Mesendoderm (in vitro differentiated cells): ENCODE measurements around the gene IFT25. TPM values are rescaled to one million over a fixed set of nuclear protein-coding genes. Genes with fewer than 3 reads are reported as not detected.
A peak's percentile ranks its signal among the peaks of the same experiment; 100 is the strongest.
"Not testable (repeated sequence)": the region's sequence is repeated elsewhere in the genome, so short reads cannot be mapped to it uniquely, and the experiment has no call there.

Experiments
- DNase-seq: peaks from one replicate; pipeline ENCODE4 v3.0.0; 2013
- H2AK5ac ChIP-seq: 2 replicates; pipeline ENCODE4 v1.6.1; 2013; ENCODE audit warnings: low read length, inconsistent platforms
- H2BK120ac ChIP-seq: 2 replicates; pipeline ENCODE4 v1.6.1; 2013; ENCODE audit warnings: low read depth, mild to moderate bottlenecking, low read length, moderate library complexity, mixed read lengths
- H2BK15ac ChIP-seq: replicated peaks from 2 replicates; pipeline ENCODE4 v1.6.1; 2013; ENCODE audit warnings: low read depth, mild to moderate bottlenecking, moderate library complexity
- H2BK5ac ChIP-seq: 2 replicates; pipeline ENCODE4 v1.6.1; 2013; ENCODE audit warnings: low read length, inconsistent platforms
- H3K18ac ChIP-seq: 2 replicates; pipeline ENCODE4 v1.6.1; 2013; ENCODE audit warnings: mild to moderate bottlenecking, low read length, mixed read lengths
- H3K23ac ChIP-seq: one replicate; pipeline ENCODE4 v1.6.1; 2013; ENCODE audit warnings: low read length
- H3K27ac ChIP-seq: 2 replicates; pipeline ENCODE4 v1.5.1; 2013; ENCODE audit warnings: low read depth, mild to moderate bottlenecking, inconsistent platforms, low read length, moderate library complexity
- H3K27me3 ChIP-seq: 2 replicates; pipeline ENCODE4 v1.6.1; 2013; ENCODE audit warnings: low read length, control low read depth, mild to moderate bottlenecking, inconsistent platforms; ENCODE audit not compliant: insufficient read depth, poor library complexity
- H3K36me3 ChIP-seq: 2 replicates; pipeline ENCODE4 v1.6.1; 2013; ENCODE audit warnings: low read length, inconsistent platforms; ENCODE audit not compliant: control insufficient read depth, insufficient read depth
- H3K4ac ChIP-seq: one replicate; pipeline ENCODE4 v1.6.1; 2013; ENCODE audit warnings: low read depth, mild to moderate bottlenecking, low read length, moderate library complexity
- H3K4me1 ChIP-seq: 2 replicates; pipeline ENCODE4 v1.6.1; 2013; ENCODE audit warnings: low read depth, low read length, inconsistent platforms; ENCODE audit not compliant: control insufficient read depth
- H3K4me2 ChIP-seq: 2 replicates; pipeline ENCODE4 v1.6.1; 2013; ENCODE audit warnings: low read length
- H3K4me3 ChIP-seq: 2 replicates; pipeline ENCODE4 v1.5.1; 2013; ENCODE audit warnings: mild to moderate bottlenecking, low read length
- H3K56ac ChIP-seq: one replicate; pipeline ENCODE4 v1.6.1; 2013; ENCODE audit warnings: low read length
- H3K79me1 ChIP-seq: 2 replicates; pipeline ENCODE4 v1.6.1; 2013; ENCODE audit warnings: low read length, inconsistent platforms
- H3K79me2 ChIP-seq: 2 replicates; pipeline ENCODE4 v1.6.1; 2013; ENCODE audit warnings: mild to moderate bottlenecking, low read length; ENCODE audit not compliant: control insufficient read depth, insufficient read depth
- H3K9ac ChIP-seq: 2 replicates; pipeline ENCODE4 v1.6.1; 2013; ENCODE audit warnings: low read length, inconsistent platforms
- H4K5ac ChIP-seq: one replicate; pipeline ENCODE4 v1.6.1; 2013; ENCODE audit warnings: low read length
- H4K8ac ChIP-seq: one replicate; pipeline ENCODE4 v1.6.1; 2013; ENCODE audit warnings: low read depth, mild to moderate bottlenecking, control low read depth, low read length, moderate library complexity
- WGBS: extraction: QIAGEN DNeasy Blood & Tissue Kit; methylation state at CpG from one replicate; pipeline ENCODE4 v1.1.7; 2013; ENCODE audit warnings: low lambda C conversion rate, missing lambda C conversion rate; ENCODE audit not compliant: insufficient coverage; ENCODE audit errors: extremely low coverage; 5-methylcytosine and 5-hydroxymethylcytosine counted together
- polyA plus RNA-seq, 2 experiments: library from polyadenylated mRNA; stranded (reverse); fragments of 200-250 nt; gene quantifications; one replicate each; pipeline ENCODE4 v1.2.3, GENCODE V29; 2013

IFT25 gene
- 39.6 TPM for polyA plus RNA-seq (2013, experiment 1 of 2)
- polyA plus RNA-seq (2013, experiment 2 of 2), result 38.7 TPM

DNA sequence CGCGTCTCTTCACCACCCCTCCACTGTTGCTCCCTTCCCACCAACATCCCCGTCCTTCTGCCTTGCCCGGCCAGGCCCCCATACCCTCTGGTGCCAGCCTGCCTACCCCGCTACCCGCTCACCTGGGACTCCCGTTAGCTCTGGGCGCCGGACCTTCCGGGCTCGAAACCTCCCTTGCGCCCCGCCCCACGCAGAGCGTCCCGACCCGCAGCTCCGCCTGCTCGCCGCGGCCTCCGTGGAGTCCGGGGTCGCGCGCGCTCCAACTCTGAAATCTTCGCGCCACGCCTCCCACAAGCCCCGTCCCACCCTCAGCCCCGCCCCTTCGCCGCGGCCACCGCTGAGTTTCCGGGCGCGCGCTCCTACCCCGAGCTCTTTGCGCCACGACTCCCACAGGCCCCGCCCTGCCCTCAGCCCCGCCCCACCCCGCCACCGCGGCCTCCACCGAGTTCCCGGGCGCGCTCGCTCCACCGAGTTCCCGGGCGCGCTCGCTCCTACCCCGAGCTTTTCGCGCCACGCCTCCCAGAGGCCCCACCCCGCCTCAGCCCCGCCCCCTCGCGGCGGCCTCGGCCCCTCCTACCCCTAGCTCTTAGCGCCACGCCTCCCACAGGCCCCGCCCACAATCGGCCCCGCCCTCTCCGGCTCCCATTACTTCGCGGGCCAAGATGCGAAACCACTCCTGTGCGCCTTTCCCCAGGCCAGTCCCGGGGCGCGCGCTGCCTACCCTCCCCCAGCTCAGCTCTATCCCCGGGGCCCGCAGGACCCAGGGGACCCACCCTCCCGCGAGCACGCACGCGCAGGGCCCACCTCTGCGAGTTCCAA is at the start of gene IFT25:
TSS of gene IFT25 (minus strand) at position 267 of the 819 bp plus-strand sequence. CDS start 5,617 bp downstream, outside the sequence.
- Histone ChIP-seq H3K4ac (peak within 1 kb of the TSS; percentile 73), H3K4me1 (peaks cover 7% of the 10 kb centered on the region)

DNA sequence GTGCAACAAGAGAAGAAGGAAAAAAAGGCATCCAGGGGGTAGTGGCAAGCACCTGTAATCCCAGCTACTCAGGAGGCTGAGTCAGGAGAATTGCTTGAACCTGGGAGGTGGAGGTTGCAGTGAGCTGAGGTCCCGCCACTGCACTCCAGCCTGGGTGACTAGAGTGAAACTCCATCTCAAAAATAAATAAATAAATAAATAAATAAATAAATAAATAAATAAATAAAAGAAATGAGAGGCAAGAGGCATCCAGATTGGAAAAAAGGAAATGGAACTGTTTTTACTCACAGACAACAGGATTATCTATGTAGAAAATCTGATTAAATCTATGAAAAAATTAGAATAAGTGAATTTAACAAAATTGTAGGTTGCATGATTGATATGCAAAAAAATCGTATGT is 49.0 kb upstream of the IFT25 start:
- not testable (repeated sequence) for H3K4me2 ChIP-seq, DNase-seq, H2BK5ac ChIP-seq, H3K4me1 ChIP-seq, H2AK5ac ChIP-seq, H3K4me3 ChIP-seq, H3K27ac ChIP-seq, H3K79me2 ChIP-seq, H3K36me3 ChIP-seq, H3K23ac ChIP-seq, H4K5ac ChIP-seq, H2BK15ac ChIP-seq, H3K27me3 ChIP-seq, H3K4ac ChIP-seq, H3K9ac ChIP-seq, H3K18ac ChIP-seq, H4K8ac ChIP-seq, H3K56ac ChIP-seq, H3K79me1 ChIP-seq, H2BK120ac ChIP-seq
- WGBS, result no CpG with 5 or more reads among the region's 2 CpGs

More for the DNA sequence above, at the start of gene IFT25:
- H4K5ac ChIP-seq, result no peak within 1 kb of the TSS
- H3K79me1 ChIP-seq, result peaks cover 22% of the 10 kb centered on the region
- peak; percentile 96 for DNase-seq
- no peak within 1 kb of the TSS for H2BK15ac ChIP-seq
- no peak within 1 kb of the TSS for H4K8ac ChIP-seq
- peak within 1 kb of the TSS; percentile 77 for H3K4me2 ChIP-seq
- peak within 1 kb of the TSS; percentile 83 for H2AK5ac ChIP-seq
- no peaks in the 10 kb centered on the region for H3K27me3 ChIP-seq
- H3K23ac ChIP-seq, result peak within 1 kb of the TSS; percentile 99
- H3K56ac ChIP-seq, result peak within 1 kb of the TSS; percentile 96
- H3K27ac ChIP-seq, result peak within 1 kb of the TSS; percentile 68
- peak within 1 kb of the TSS; percentile 43 for H2BK5ac ChIP-seq
- peak within 1 kb of the TSS; percentile 92 for H3K18ac ChIP-seq
- no CpG with 5 or more reads among the region's 90 CpGs for WGBS
- H3K79me2 ChIP-seq, result peaks cover 22% of the 10 kb centered on the region
- peak within 1 kb of the TSS; percentile 54 for H2BK120ac ChIP-seq
- H3K4me3 ChIP-seq, result peak within 1 kb of the TSS; percentile 73
- H3K36me3 ChIP-seq, result no peaks in the 10 kb centered on the region
- H3K9ac ChIP-seq, result peak within 1 kb of the TSS; percentile 91

DNA sequence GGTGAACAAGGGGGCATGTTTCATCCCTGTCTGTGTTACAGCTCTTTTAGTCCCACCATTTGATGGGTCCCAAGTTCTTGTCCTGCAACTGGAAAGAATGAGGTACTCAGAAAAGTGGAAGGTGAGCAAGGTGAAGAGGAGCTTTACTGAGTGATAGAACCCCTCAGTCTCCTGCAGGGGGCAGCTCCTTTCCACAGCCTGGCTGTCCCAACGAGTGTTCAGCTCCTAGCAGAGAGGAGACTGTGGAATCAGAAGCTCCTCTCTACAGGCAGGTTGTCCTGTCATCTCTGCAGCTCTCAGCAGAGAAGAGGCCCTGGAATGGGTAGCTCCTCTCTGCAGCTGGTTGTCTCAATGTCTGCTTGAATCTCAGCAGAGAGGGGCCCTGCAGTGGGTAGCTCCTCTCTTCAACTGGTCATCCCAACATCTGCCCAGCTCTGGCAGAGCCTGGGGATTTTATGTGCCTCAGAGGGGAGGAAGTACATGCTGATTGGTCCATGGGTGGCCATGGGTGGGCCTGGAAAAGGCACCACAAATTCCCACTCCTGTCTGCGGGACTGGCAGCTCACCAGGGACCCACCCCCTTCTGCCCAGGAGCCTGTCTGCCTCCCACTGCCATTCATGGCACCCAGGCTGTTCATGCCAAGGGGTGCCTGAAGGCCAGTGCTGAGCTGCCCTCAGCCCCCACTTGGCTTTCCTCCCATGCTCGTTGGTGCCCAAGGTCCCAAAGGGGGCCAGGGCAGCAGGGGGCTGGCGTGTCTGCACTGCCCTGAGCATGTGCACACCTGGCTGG is 46.8 kb upstream of the IFT25 start:
- no peak overlapping the region for H3K4me3 ChIP-seq
- no peak overlapping the region for H2BK15ac ChIP-seq
- H3K4me2 ChIP-seq, result no peak overlapping the region
- H3K27me3 ChIP-seq, result no peaks in the 10 kb centered on the region
- H3K23ac ChIP-seq, result no peak overlapping the region
- no peak overlapping the region for H2BK5ac ChIP-seq
- H4K5ac ChIP-seq, result no peak overlapping the region
- H3K9ac ChIP-seq, result no peak overlapping the region
- no peak overlapping the region for H2BK120ac ChIP-seq
- no peaks in the 10 kb centered on the region for H3K79me2 ChIP-seq
- no peak overlapping the region for H2AK5ac ChIP-seq
- H4K8ac ChIP-seq, result no peak overlapping the region
- no peaks in the 10 kb centered on the region for H3K79me1 ChIP-seq
- DNase-seq, result peak; percentile 67
- H3K36me3 ChIP-seq, result no peaks in the 10 kb centered on the region
- no peak overlapping the region for H3K27ac ChIP-seq
- H3K18ac ChIP-seq, result no peak overlapping the region
- no peak overlapping the region for H3K56ac ChIP-seq
- no CpG with 5 or more reads among the region's 4 CpGs for WGBS
- H3K4me1 ChIP-seq, result no peaks in the 10 kb centered on the region
- H3K4ac ChIP-seq, result no peak overlapping the region

DNA sequence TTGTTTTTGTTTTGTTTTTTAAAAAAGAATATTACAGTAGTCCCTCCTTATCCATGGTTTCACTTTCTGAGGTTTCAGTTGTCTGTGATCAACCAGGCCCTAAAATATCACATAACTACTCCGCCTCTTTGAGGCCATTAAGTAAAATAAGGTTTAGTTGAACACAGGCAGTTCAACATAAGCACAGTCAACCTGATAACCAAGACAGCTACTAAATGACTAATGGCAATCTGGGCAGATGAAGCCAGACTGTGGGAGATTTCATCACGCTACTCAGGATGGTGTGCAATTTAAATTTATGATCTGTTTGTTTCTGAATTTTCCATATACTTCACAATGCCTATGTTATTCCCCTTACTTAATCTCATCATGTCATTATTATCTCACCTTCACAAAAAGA is 42.4 kb upstream of the IFT25 start:
- Histone ChIP-seq H3K4ac (peak overlapping the region; percentile 31), H3K79me1 (no peaks in the 10 kb centered on the region), H3K36me3 (no peaks in the 10 kb centered on the region), H3K4me2 (no peak overlapping the region), H3K9ac (no peak overlapping the region), H3K56ac (no peak overlapping the region), H3K23ac (no peak overlapping the region), H2BK120ac (no peak overlapping the region), H3K18ac (no peak overlapping the region), H4K5ac (no peak overlapping the region), H3K27me3 (no peaks in the 10 kb centered on the region), H4K8ac (no peak overlapping the region), H2BK15ac (no peak overlapping the region), H3K4me3 (no peak overlapping the region), H3K79me2 (no peaks in the 10 kb centered on the region), H3K27ac (no peak overlapping the region), H2BK5ac (no peak overlapping the region), H3K4me1 (no peaks in the 10 kb centered on the region), H2AK5ac (no peak overlapping the region)
- no CpG with 5 or more reads among the region's 2 CpGs for WGBS
- DNase-seq, result no peak

DNA sequence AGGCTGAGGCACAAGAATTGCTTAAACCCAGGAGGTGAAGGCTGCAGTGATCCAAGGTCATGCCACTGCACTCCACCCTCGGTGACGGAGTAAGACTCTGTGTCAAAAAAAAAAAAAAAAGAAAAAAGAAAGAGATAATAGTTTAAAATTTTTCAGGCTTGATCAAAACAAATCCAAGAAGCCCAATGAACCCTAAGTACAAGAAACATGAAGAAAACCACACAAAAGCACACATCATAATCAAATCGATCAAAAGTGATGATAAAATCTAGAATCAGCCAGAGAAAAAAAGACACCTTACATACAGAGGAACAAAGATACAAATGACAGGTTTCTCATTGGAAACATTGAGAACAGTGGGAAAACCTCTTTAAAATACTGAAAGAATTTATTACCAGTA is 41.0 kb upstream of the IFT25 start:
- Histone ChIP-seq H3K56ac (no peak overlapping the region), H3K36me3 (no peaks in the 10 kb centered on the region), H2BK120ac (no peak overlapping the region), H3K9ac (no peak overlapping the region), H2AK5ac (no peak overlapping the region), H3K27me3 (no peaks in the 10 kb centered on the region), H3K79me2 (no peaks in the 10 kb centered on the region), H3K4ac (no peak overlapping the region), H2BK5ac (no peak overlapping the region), H3K23ac (no peak overlapping the region), H3K4me1 (peaks cover 2% of the 10 kb centered on the region), H4K5ac (no peak overlapping the region), H2BK15ac (no peak overlapping the region), H3K18ac (no peak overlapping the region), H3K4me2 (no peak overlapping the region), H3K4me3 (no peak overlapping the region), H3K27ac (no peak overlapping the region), H4K8ac (no peak overlapping the region), H3K79me1 (no peaks in the 10 kb centered on the region)
- no peak for DNase-seq
- WGBS, result no CpG with 5 or more reads among the region's 3 CpGs
